ENCODE measurements around the gene AMZ1.

The AMZ1 gene

DNA sequence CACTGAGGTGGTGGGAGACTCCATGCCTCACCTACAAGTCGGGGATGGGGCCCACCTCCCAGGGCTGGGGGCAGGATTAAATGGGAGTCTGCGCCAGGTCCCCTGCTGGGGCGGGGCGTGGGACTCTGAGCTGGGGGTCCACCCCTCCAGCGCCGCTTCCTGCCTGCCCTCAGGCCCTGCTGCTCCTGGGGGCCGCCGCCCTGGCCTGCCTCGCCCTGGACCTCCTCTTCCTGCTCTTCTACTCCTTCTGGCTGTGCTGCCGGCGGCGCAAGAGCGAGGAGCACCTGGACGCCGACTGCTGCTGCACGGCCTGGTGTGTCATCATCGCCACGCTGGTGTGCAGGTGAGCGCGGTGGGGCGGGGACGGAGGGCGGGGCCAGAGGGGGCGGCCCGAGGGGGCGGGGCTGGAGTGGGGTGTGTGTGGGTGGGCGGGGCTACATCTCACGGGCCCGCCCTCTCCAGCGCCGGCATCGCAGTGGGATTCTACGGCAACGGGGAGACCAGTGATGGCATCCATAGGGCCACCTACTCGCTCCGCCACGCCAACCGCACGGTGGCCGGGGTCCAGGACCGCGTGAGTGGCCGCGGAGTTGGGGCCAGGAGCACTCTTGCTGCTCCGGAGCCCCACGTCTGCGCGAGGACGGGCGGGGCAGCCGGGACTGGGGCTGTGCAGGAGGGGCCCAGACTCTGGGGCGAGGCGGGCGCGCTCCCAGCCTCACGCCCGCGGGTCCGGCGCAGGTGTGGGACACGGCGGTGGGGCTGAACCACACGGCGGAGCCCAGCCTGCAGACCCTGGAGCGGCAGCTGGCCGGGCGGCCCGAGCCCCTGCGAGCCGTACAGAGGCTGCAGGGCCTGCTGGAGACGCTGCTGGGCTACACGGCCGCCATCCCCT is 41.1 kb upstream of the AMZ1 start:
- H3K79me2 ChIP-seq (ENCODE audit: insufficient read depth, low read length) = peaks cover 39% of the 10 kb centered on the region
- H3K4me2 ChIP-seq (ENCODE audit: insufficient read depth, low read length) = no peak overlapping the region
- no peak overlapping the region for H3K27ac ChIP-seq (ENCODE audit: low read length)
- DNase-seq (no peak), ATAC-seq (ENCODE audit: insufficient read depth, low read depth) (no peak)
- no peak overlapping the region for H3K9ac ChIP-seq (ENCODE audit: low read depth, low read length)
- no peak overlapping the region for H3K4me3 ChIP-seq (ENCODE audit: low read depth in 1 of 2, low read length in 2 of 2)
- H3K9me3 ChIP-seq (ENCODE audit: insufficient read depth, low read length, severe bottlenecking) = no peaks in the 10 kb centered on the region
- H3K4me1 ChIP-seq (ENCODE audit: insufficient read depth, low read length) = peaks cover 28% of the 10 kb centered on the region
- no peak for TF ChIP-seq EZH2 (IDR thresholded peaks at IDR 0.05; ENCODE audit: borderline replicate concordance, low read depth, low read length, severe bottlenecking)
- TF ChIP-seq, protein P1, sequence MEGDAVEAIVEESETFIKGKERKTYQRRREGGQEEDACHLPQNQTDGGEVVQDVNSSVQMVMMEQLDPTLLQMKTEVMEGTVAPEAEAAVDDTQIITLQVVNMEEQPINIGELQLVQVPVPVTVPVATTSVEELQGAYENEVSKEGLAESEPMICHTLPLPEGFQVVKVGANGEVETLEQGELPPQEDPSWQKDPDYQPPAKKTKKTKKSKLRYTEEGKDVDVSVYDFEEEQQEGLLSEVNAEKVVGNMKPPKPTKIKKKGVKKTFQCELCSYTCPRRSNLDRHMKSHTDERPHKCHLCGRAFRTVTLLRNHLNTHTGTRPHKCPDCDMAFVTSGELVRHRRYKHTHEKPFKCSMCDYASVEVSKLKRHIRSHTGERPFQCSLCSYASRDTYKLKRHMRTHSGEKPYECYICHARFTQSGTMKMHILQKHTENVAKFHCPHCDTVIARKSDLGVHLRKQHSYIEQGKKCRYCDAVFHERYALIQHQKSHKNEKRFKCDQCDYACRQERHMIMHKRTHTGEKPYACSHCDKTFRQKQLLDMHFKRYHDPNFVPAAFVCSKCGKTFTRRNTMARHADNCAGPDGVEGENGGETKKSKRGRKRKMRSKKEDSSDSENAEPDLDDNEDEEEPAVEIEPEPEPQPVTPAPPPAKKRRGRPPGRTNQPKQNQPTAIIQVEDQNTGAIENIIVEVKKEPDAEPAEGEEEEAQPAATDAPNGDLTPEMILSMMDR (IDR thresholded peaks at IDR 0.05; ENCODE audit: borderline replicate concordance, extremely low read depth, low read length, poor library complexity, severe bottlenecking) = no peak
- no peaks in the 10 kb centered on the region for H3K27me3 ChIP-seq (ENCODE audit: insufficient read depth, low read length, poor library complexity)
- peaks cover 61% of the 10 kb centered on the region for H3K36me3 ChIP-seq (ENCODE audit: insufficient read depth, low read length)
- no peak overlapping the region for H2AFZ ChIP-seq (ENCODE audit: low read depth, low read length)
- peaks cover 69% of the 10 kb centered on the region for H4K20me1 ChIP-seq (ENCODE audit: insufficient read depth, low read length)

DNA sequence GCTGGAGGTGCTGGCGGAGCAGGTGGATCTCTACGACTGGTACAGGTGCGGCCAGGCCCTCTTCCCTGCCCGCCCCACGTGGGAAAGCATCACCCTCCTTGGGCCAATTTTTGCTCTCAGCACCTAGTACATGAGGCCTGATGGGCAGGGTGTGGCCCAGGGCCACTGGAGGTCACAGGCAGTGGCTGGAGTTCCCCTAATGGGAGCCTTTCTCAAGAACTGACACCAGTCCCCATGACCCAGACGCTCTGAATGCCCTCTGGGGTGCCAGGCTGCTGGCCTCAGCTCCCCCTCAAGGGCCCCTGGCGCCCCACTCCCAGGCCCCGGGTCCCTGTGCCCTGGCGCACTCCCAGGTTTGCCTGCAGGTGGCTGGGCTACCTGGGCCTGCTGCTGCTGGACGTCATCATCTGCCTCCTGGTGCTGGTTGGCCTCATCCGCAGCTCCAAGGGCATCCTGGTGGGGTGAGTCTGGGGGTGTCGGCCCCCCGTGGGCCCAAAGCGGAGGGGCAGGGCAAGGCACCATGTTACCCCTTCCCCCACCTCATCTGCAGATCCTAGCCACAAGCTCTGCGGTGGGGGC is 40.3 kb upstream of the AMZ1 start:
- no peak overlapping the region for H3K4me2 ChIP-seq (ENCODE audit: insufficient read depth, low read length)
- peaks cover 34% of the 10 kb centered on the region for H3K79me2 ChIP-seq (ENCODE audit: insufficient read depth, low read length)
- no peak for TF ChIP-seq EZH2 (IDR thresholded peaks at IDR 0.05; ENCODE audit: borderline replicate concordance, low read depth, low read length, severe bottlenecking)
- TF ChIP-seq, protein P1 (IDR thresholded peaks at IDR 0.05; ENCODE audit: borderline replicate concordance, extremely low read depth, low read length, poor library complexity, severe bottlenecking) = no peak
- H3K9ac ChIP-seq (ENCODE audit: low read depth, low read length) = no peak overlapping the region
- peaks cover 72% of the 10 kb centered on the region for H4K20me1 ChIP-seq (ENCODE audit: insufficient read depth, low read length)
- H3K4me3 ChIP-seq (ENCODE audit: low read depth in 1 of 2, low read length in 2 of 2) = no peak overlapping the region
- peaks cover 69% of the 10 kb centered on the region for H3K36me3 ChIP-seq (ENCODE audit: insufficient read depth, low read length)
- no peak for DNase-seq
- peaks cover 28% of the 10 kb centered on the region for H3K4me1 ChIP-seq (ENCODE audit: insufficient read depth, low read length)
- no peaks in the 10 kb centered on the region for H3K9me3 ChIP-seq (ENCODE audit: insufficient read depth, low read length, severe bottlenecking)
- no peak for ATAC-seq (ENCODE audit: insufficient read depth, low read depth)
- no peak overlapping the region for H3K27ac ChIP-seq (ENCODE audit: low read length)
- H2AFZ ChIP-seq (ENCODE audit: low read depth, low read length) = no peak overlapping the region
- H3K27me3 ChIP-seq (ENCODE audit: insufficient read depth, low read length, poor library complexity) = no peaks in the 10 kb centered on the region

GRCh38 chr7:2649139-2649838 is 38.7 kb upstream of the AMZ1 start:
- Histone ChIP-seq H3K9ac (ENCODE audit: low read depth, low read length) (no peak overlapping the region), H3K27me3 (ENCODE audit: insufficient read depth, low read length, poor library complexity) (no peaks in the 10 kb centered on the region), H3K79me2 (ENCODE audit: insufficient read depth, low read length) (peaks cover 23% of the 10 kb centered on the region), H3K27ac (ENCODE audit: low read length) (no peak overlapping the region), H4K20me1 (ENCODE audit: insufficient read depth, low read length) (peaks cover 64% of the 10 kb centered on the region), H3K4me2 (ENCODE audit: insufficient read depth, low read length) (no peak overlapping the region), H3K36me3 (ENCODE audit: insufficient read depth, low read length) (peaks cover 73% of the 10 kb centered on the region), H3K9me3 (ENCODE audit: insufficient read depth, low read length, severe bottlenecking) (no peaks in the 10 kb centered on the region), H2AFZ (ENCODE audit: low read depth, low read length) (no peak overlapping the region), H3K4me1 (ENCODE audit: insufficient read depth, low read length) (peaks cover 16% of the 10 kb centered on the region), H3K4me3 (ENCODE audit: low read depth in 1 of 2, low read length in 2 of 2) (no peak overlapping the region)
- no peak for DNase-seq
- no peak for TF ChIP-seq EZH2 (IDR thresholded peaks at IDR 0.05; ENCODE audit: borderline replicate concordance, low read depth, low read length, severe bottlenecking)
- TF ChIP-seq, protein P1 (IDR thresholded peaks at IDR 0.05; ENCODE audit: borderline replicate concordance, extremely low read depth, low read length, poor library complexity, severe bottlenecking) = no peak
- ATAC-seq (ENCODE audit: insufficient read depth, low read depth) = no peak
